ENCODE results near the gene SBF2. TPM values are rescaled to one million over a fixed set of nuclear protein-coding genes. Genes with fewer than 3 reads are reported as not detected.

The SBF2 gene
- total and polyA plus RNA-seq, 9 of the 15 experiments (the other 6 are each of a cell fraction or from before 2014, with no cell fraction given): 0.80 to 9.5 (median 5.0) TPM

GRCh38 chr11:10261821-10262220 is 32.2 kb downstream of the SBF2 start:
- Histone ChIP-seq H3K27me3 (ENCODE audit: control insufficient read depth in 2 of 2, insufficient read depth in 2 of 2, low read length in 2 of 2) (no peaks in the 10 kb centered on the region), H3K79me2 (ENCODE audit: control insufficient read depth, insufficient read depth, low read length) (no peaks in the 10 kb centered on the region), H3K9me1 (ENCODE audit: control insufficient read depth, insufficient read depth, low read length) (no peaks in the 10 kb centered on the region), H3K27ac (ENCODE audit: extremely low read depth, low read depth, low read length) (no peak overlapping the region), H3K9ac (ENCODE audit: insufficient read depth in 1 of 2, low read depth in 2 of 2, low read length in 2 of 2) (no peak overlapping the region), H2AFZ (ENCODE audit: low read depth, low read length) (no peak overlapping the region), H3K4me3 (no peak overlapping the region), H3K4me1 (replicated peaks in 1 of 2; ENCODE audit: control insufficient read depth in 2 of 2, insufficient read depth in 2 of 2, low read length in 2 of 2) (no peaks in the 10 kb centered on the region), H3K36me3 (ENCODE audit: control insufficient read depth, insufficient read depth, low read length) (no peaks in the 10 kb centered on the region), H4K20me1 (replicated peaks; ENCODE audit: control insufficient read depth, insufficient read depth, low read length) (peaks cover 8% of the 10 kb centered on the region; the same call in 1 of the 2 replicates), H3K9me3 (replicated peaks; ENCODE audit: control insufficient read depth, insufficient read depth, low read depth, low read length) (no peaks in the 10 kb centered on the region), H3K4me2 (ENCODE audit: insufficient read depth, low read length) (no peak overlapping the region)
- in situ Hi-C loops (cut with MboI) (no loop called here), intact Hi-C loops (cut with micrococcal nuclease) (no loop called here)
- ChIA-PET POLR2A (no interaction called here), CTCF (ENCODE audit: low intra/inter-chr PET ratio) (no interaction called here)
- ATAC-seq: no peak
- BruUV-seq (replicated peaks): no TSS peak
- FAIRE-seq: no peak
- no peak for DNase-seq (ENCODE audit: extremely low read depth in 1 of 4, low spot score in 3 of 4)
- TF ChIP-seq IRF2 (CRISPR knock-in tag; IDR thresholded peaks at IDR 0.05): no peak
- TF ChIP-seq HMG20B (CRISPR knock-in tag; IDR thresholded peaks at IDR 0.05): no peak
- no peak for TF ChIP-seq POLR2H (tag; IDR thresholded peaks at IDR 0.05; ENCODE audit: low read depth)
- TF ChIP-seq ZMIZ1 (IDR thresholded peaks at IDR 0.05; ENCODE audit: low read depth in 2 of 2, low read length in 2 of 2): no peak
- TF ChIP-seq AFF4 (CRISPR knock-in tag; IDR thresholded peaks at IDR 0.05): no peak
- TF ChIP-seq TAL1 (IDR thresholded peaks at IDR 0.05): no peak
- no peak for TF ChIP-seq TARDBP (IDR thresholded peaks at IDR 0.05)
- no peak for TF ChIP-seq E2F5 (CRISPR knock-in tag; IDR thresholded peaks at IDR 0.05)
